ENCODE data around the gene CD37.

- TF ChIP-seq CTCF (IDR thresholded peaks at IDR 0.05; ENCODE audit: low read depth, low read length, poor library complexity, severe bottlenecking) (no peak), EZH2phosphoT487 (IDR thresholded peaks at IDR 0.05; ENCODE audit: borderline replicate concordance, low read length) (no peak)
Measured at GRCh38 chr19:49315111-49315510, 20.1 kb upstream of the CD37 start.
